Esophagus mucosa (tissue), 1 donor: Measurements from ENCODE around the gene ZNF503. TPM values are rescaled to one million over a fixed set of nuclear protein-coding genes. Genes with fewer than 3 reads are reported as not detected.

Source experiments
- ATAC-seq: fragments of 200-7000 bp; cut with Tn5 transposase; one replicate; pipeline ENCODE4 v1.9.1; 2020
- total RNA-seq: library from RNA; stranded (reverse); gene quantifications from one replicate; pipeline ENCODE4 v1.2.4, GENCODE V29; 2023
- donor health status: DM: yes; HTN: yes; CAD: no.

The ZNF503 gene, protein sequence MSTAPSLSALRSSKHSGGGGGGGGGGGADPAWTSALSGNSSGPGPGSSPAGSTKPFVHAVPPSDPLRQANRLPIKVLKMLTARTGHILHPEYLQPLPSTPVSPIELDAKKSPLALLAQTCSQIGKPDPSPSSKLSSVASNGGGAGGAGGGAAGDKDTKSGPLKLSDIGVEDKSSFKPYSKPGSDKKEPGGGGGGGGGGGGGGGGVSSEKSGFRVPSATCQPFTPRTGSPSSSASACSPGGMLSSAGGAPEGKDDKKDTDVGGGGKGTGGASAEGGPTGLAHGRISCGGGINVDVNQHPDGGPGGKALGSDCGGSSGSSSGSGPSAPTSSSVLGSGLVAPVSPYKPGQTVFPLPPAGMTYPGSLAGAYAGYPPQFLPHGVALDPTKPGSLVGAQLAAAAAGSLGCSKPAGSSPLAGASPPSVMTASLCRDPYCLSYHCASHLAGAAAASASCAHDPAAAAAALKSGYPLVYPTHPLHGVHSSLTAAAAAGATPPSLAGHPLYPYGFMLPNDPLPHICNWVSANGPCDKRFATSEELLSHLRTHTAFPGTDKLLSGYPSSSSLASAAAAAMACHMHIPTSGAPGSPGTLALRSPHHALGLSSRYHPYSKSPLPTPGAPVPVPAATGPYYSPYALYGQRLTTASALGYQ
- 18.8 TPM for total RNA-seq

DNA sequence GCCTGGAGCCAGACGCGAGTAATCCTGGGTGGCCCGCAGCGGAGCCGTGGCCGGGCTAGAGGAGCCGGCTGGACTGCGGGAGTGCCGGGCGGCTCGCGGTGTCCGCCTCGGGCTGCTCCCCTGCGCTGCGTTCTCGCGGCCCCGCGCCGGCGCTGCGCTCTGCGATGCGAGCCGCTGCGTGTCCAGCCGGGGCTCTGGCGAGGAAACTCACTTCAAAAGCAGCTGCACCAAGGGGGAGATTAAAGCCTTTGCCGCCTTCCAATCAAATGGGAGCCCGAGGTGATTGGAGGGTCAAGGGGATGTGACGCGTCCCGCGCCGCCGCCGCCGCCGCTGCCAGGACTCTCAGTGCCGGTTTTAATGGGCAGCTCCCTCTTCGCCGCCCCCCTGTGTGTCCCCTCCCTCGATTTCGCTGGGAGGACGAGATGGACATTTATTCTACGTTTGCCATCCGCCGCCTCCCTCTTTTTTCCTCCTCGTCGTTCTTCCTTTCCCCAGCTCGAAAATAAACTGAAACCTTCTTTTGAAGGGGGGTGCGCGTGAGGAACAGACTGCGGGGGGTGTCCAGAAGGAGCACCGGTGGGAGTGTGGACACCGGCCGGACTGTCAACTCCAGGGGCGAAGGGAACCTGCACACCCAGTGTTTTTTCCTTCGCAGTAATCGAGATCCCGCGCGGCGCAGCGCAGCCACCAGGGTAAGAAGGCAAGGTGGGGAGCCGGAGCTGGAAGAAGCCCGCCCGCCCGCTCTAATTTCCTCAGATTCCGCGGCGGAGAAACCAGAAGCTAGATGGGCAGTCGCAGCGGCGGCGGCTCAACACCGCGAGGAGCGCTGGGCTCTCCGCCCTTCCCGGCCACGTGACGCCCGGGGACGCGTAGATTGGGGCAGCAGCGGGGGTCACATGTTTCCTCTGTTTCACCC lies at the start of gene ZNF503:
Gene ZNF503 (minus strand): TSS at position 196 of the 917 bp plus-strand sequence. CDS start 345 bp downstream, outside the sequence.
- peak; percentile 68 for ATAC-seq

DNA sequence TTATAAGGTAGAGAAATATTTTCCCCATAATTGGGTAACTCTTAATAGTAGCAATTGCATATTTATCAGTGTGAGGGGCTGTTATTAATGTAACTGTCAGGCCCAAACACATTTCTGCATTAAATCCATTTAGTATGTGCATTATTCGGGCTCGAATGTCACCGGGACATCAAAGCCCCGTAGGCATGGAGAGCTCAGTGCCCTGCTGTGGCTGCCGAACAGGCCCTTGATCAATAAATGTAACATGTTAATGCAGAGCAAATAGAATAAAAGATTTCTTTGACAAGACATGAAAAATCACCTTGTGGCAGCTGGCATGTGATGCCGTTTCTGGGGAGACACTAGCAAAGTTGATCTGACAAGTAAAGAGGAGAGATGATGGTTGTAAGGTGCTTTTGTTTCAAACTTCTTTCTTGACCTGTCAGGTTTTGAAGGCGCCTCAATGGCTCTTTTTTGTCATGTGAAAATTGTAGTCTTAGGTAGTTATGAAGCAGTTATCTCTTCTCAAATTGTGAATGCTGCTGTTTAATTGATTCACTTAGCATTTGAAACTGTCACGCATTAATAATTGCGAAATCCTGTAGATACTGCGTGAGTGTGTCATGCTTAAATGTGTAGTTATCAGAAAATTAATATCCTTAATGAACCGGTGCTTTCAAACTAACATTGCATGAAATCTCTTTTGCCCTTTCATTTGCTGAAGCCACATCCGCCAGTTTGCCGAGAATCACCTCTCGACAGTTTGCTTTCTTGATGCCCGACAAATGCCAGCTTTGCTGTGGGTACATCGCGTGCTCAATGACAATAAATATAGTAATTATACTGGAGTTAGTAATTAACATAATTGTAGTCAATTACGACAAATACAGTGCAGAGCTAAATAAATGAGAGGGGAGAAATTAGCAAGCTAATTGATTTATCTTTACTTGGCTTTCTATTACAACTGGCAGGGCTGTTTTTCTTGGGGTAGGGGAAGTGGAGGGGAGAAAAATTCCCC lies 49.4 kb upstream of the ZNF503 start:
- ATAC-seq: no peak

DNA sequence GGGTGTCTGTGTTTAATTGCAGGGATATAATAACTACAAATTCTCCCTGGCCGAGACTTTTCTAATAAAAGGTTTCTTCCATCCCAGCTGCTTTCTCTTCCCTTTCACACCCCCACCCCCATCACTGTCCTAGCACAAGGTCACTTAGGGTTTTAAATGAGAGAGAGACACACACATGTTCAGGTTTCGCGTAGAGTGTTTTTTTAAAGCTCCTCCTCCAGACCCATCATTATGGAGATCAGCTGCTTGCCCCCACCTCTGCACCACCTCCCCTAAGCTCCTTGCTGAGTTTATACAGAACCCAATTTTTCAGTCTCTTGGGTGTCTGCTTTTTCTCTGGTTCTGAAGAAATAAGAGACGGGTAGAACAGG lies 48.5 kb upstream of the ZNF503 start:
- no peak for ATAC-seq

DNA sequence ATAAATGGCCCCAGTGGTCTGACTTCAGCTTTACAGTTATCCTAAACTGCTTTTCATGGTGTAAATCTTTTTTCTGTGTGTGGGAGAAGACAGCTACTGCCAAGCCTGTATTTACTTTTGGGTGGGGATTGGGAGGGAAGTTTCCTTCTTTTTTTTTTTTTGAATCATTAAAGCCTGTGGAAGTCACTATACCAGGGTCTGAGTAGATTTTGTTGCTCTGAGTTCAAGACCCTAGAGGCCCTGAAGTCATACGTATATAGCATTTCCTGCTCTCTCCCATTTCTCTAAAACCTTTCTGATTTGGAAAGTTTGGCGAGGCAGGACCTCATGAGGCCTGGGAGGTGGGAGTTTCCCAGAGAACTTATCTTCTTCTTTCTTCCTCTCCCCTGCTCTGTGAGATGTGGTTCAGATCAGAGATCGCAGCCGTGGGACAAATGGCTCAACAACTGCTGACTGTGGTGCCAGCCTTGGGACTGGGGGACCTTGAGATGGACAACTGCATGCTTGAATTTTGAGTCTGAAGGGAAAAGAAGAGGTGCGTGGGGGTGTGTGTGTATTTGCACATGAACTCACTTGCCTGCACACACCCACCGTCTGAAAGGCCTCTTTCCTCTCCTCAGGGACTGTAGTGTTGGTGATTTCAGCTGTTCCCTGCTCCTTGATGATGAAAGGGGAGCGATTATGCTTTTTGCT lies 48.0 kb upstream of the ZNF503 start:
- ATAC-seq: no peak

DNA sequence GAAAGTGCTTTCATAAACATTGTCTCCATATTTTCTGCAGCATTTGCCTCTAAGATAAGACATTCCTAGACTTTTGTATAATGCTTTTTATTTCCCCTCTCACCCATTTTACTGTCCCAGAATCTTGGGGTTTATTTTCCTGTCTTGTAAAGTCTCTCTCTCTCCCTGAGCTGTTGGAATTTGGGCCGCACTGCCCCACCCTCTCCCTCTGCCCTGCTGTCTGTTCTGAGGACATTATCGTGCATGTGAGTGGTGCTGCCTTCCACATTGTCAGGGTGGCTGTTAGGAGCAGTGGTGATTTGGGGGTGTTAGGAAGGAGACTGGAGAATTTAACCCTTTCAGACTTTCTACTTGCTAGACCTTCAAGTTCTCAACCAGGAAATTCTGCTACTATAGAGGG lies 46.6 kb upstream of the ZNF503 start:
- ATAC-seq: no peak

DNA sequence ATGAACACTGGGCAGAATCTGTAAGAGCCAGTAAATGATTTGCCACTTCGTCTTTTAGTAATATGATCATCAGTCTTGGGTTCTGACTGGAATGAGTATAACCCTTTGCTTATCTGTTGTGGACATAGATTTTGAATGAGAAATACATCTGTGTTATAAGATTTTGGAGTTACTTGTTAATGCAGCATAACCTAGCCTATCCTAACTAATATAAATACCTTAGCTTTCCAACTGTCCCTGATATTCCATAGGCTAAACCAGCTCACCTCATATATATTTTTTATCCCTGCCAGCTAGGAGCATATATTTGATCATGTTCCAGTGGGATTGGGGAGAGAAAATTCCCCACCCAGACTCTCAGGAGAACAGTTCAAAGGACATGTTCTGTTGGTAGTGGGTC lies 44.9 kb upstream of the ZNF503 start:
- ATAC-seq: no peak

DNA sequence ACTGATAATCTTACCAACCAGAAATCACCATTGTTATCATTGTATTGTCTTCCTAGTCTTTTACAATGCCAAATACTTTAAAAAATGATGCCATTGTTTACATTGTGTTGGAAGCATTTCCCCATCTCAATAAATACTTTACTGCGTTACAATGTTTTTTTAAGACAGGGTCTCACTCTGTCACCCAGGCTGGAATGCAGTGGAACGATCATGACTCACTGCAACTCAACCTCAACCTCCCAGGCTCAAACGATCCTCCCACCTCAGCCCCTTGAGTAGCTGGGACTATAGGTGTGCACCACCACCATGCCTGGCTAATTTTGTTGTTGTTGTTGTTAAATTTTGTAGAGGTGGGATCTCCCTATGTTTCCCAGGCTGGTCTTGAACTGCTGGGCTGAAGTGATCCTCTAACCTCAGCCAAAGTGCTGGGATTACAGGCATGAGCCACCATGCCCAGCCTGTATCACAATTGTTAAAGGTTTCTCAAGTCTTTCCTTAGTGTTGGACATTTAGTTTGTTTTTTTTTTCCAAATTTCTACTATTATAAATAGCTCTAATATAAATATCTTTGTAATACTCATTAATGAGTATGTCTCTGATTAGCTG lies 43.3 kb upstream of the ZNF503 start:
- ATAC-seq: no peak

DNA sequence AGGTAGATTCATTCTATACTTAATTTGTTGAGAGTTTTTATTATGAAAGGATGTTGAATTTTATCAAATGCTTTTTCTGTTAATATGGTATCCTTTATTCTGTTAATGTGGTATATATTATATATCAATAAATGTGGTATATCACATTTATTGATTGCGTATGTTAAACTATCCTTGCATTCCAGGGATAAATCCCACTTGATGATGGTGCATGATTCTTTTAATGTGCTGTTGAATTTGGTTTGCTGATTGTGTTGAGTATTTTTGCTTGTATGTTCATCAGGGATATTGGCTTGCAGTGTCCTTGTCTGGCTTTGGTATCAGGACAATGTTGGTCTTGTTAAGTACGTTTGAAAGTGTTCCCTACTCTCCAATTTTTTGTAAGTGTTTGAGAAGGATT lies 41.8 kb upstream of the ZNF503 start:
- ATAC-seq: no peak

DNA sequence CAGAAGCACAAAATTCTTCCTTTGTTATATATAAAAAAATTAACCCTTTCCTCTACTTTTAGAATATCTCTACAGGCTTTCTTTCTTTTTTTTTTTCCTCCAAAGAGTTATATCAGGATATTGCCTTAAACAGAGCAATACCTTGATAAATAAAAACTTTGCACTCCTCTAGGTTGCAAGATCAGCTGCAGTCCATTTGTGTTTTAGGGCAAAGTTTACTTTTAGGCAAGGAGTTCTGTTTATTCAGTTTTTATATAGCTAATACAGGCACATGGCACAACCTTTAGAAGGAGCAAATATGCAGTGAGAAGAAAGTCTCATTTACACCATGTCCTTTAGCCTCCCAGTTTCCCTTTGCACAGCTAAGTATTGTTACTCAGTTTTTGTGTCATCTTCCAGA lies 40.1 kb upstream of the ZNF503 start:
- no peak for ATAC-seq

DNA sequence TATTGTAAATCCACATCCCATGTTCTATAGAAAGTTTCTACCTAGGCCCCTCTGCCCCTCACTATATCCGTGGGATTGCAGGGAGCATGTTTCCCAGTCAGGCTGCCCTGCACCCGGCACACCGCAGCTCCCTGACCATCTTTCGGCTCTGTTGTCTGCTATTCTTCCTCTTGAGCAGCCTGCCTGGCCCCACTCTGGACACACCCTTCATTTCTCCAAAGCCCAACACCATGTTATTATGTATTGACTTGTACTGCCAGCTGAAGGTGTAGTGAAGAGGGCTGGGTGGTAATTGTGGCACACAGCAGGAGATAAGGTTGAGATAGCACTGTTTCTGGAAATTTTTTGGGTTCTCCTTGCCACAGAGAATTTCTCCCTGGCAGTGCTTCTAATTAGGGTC lies 39.6 kb upstream of the ZNF503 start:
- ATAC-seq: no peak

DNA sequence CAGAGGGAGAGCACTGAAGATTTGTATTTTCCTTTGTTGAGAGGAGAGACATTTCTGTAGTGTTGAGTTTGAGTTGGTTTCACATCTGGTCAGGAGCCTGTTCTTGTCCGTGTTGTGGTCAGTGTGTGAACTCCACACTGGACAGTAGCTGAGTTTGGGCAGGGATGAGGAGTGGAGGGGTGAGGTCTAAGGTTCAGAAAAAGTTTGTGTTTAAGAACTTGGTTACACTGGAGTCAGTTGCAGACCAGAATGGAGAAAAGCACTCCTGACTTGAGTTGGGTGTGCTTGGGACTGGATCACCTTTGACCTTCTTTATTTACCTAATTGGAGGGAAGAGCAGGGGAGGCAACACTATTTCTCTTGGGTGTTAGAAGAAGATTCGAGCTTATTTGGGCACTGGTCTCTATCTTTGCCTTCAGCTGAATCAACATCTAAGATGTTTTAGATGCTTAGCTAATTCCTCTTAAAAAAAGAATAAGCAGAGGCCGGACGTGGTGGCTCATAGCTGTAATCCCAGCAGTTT lies 38.8 kb upstream of the ZNF503 start:
- no peak for ATAC-seq

DNA sequence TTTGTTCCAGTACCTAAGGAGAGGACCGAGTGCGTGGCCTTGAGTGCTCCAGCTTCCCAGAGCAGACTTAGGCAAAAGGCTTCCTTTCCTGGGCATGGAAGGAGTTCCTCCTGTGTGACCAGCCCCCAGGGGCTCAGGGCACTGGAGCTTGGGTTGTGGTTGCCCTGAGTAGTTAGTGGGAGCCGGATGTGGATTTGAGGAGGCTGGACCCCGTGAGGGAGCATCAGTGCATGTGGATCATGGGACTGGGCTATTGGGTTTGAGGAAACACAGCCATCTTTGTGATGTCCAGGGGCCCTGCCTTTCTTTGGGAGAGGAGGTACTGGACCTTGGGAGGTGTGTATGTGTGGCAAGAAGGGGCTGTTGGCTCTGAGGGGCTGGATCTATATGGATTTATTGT lies 38.2 kb upstream of the ZNF503 start:
- no peak for ATAC-seq

DNA sequence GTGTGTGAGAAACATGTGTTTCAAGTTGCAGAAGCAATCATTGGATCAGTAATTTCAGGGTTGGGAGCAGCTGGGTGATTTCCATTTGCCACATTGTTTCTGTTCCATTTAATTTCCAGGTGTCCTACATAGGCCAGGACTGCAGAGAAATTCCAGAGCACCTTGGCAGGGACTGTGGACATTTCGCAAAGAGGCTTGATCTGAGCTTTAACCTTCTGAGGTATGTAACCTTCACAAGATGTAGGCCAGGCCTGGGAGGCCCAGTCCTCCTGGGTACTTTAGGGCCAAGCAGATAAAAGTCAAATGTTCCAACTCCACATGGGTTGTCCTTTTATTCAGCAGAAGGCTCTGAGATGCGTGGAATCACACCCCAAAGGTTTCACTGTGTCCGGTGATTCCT lies 36.7 kb upstream of the ZNF503 start:
- no peak for ATAC-seq

DNA sequence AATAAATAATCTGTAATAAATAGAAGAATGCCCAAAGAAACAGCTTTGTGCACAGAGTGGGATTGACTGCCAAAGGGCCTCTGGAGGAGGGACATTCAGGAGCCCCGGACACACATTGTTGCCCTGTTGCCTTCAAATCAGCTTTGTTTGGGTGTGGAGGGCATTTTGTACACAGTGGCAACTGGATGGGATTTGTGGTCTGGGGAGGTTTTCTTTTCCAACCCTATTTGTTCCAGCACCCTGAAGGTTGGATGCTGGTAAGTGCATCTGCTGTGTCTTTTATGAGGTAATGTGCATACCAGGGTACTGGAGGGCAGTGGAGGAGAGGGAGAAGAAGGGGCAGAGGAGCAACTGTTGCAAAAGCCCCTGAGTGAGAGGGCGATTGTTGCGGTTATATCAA lies 36.1 kb upstream of the ZNF503 start:
- ATAC-seq: no peak

DNA sequence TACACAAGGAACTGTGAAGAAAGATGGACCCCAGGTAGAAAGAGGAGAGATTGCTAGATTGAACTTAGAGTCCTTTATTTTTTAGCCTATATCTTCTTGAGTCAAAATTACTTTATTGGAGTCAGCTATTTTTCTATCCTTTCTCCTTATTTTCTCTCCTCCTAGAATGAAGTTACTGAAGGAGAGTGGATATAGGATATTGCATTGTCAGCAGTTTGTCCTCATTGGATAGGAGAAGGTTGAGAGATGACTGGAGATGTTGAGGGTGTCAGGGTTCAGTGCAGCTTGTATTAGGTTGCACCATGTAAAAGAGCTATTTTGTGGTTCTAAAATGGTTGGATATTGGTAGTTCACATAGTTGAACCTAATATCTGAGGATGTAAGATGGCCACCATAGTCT lies 35.3 kb upstream of the ZNF503 start:
- no peak for ATAC-seq

DNA sequence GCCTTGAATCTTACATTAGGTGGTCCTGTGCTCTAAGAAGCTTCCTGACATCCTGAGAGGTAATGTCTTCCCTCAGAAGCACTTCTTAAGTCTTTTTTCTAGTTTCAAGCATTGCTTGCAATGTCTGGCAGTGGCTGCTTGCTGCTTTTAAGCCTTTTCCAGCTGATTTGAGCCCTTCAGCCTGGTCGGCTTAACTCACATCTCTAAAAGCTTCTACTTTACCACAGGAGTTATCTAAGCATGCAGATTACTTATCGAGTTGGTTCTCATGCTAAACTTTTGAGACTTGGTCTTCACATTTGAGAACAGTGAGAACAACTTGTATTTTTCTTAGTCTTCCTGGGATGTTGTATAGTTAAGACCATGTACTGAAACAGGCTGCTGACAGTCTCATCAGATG lies 33.7 kb upstream of the ZNF503 start:
- no peak for ATAC-seq

DNA sequence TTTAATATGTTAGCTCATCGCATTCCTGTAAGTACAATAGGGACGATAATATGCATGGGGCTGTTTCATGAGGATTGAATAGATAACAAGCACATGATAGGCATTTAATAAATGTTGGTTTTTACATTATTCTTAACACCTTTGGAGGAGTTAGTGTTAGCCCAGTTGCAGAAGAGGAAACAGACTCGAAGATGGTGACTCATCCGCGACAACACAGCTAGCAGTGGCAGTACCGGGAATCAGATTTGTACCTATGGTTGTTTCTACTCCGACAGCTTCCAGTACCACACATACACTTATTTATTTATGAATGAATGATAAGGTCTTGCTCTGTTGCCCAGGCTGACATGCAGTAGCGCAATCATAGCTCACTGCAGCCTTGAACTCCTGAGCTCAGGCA lies 32.7 kb upstream of the ZNF503 start:
- no peak for ATAC-seq

DNA sequence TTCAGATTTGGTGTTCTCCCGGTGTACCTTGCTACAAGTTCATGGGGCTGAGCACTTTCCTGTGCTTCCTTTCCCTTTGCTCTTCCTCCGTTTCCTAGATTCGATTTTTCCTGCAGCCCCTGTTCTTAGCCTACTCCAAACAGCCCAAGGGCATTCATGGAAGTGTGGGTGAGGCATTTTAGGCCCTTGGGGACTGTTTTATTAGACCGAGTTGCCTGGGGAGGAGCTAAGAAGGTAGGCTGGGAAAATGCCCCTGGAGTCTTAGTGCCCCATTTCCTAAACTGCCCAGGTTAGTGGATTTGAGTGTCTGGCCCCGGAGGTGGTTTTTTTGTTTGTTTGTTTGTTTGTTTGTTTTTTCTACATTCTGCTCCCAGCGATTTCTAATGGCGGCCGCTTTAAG lies 31.7 kb upstream of the ZNF503 start:
- no peak for ATAC-seq

DNA sequence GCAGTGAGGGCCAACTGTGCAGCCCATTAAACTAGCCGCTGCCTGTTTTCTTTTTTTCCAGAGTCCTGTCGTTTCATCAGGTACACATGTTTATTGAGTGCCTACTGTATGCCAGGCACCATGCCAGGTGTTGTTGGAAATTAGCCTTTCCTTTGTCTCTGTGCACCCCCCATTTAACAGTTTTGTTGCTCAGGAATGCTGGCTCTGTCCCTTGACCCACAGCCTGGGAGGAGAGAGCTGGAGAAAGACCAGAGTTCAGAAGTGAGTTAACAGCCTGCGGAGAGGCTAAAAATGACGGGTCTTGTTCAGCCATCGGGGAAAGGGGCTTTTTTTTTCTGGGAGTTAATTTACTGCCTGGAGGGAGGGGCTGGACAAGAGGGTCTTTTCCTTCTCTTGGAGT lies 31.2 kb upstream of the ZNF503 start:
- no peak for ATAC-seq

DNA sequence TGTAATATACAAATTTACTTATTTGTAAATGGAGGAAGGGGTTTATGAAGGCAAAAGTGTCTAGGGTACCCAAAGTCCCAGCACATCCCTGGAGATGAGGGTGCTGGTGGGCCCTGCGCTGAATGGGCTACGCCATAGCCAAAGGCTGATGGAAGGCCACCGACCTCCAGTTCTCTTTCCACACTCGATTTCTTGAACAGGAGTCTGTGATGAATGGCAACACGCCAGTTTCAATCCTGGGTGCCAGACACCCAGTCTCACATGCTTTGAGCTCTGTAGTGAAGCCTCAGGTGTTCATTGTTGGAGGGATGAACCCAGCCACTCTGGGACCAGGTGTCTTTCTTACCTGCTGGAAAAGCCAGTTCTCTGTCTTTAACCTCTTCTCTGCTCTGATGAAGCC lies 30.6 kb upstream of the ZNF503 start:
- ATAC-seq: no peak
